BJ (cell line): ENCODE data around the gene PNRC2. TPM values are rescaled to one million over a fixed set of nuclear protein-coding genes. Genes with fewer than 3 reads are reported as not detected.

ENCODE experiments used
- CTCF ChIA-PET: fragments of 350-600 bp; formaldehyde crosslinking; extraction: SDS; loops from one replicate; lab custom pipeline; 2021; ENCODE audit warnings: antibody characterized with exemption, inconsistent platforms; lab: Yijun Ruan, JAX
- POLR2A ChIA-PET: fragments of 300-600 bp; sonication (Branson Sonifier 250); formaldehyde crosslinking; extraction: SDS; loops from one replicate; lab custom pipeline; 2021; ENCODE audit warnings: antibody characterized with exemption; lab: Charles Lee
- DNase-seq: peaks from one replicate; pipeline ENCODE4 v3.0.0-alpha.2; 2011; ENCODE audit warnings: low read depth
- H3K27me3 ChIP-seq: 2 replicates; pipeline ENCODE4 v1.6.0; 2011; ENCODE audit warnings: low read length; ENCODE audit not compliant: control insufficient read depth, insufficient read depth
- H3K36me3 ChIP-seq: 2 replicates; pipeline ENCODE4 v1.5.1; 2011; ENCODE audit warnings: low read length; ENCODE audit not compliant: control insufficient read depth, insufficient read depth
- H3K4me3 ChIP-seq: 2 replicates; pipeline ENCODE4 v1.5.1; 2011; ENCODE audit warnings: low read depth, mild to moderate bottlenecking, control low read depth, low read length
- polyA plus RNA-seq: library from polyadenylated mRNA; depleted of rRNA; stranded (reverse); fragments of >200 nt; gene quantifications from 2 replicates; pipeline ENCODE4 v1.2.3, GENCODE V29; 2011
- TF ChIP-seq, protein P1 (sequence below): IDR thresholded peaks from 2 replicates; pipeline ENCODE4 v1.5.1; 2011; ENCODE audit warnings: low read depth, mild to moderate bottlenecking, control low read depth, inconsistent platforms, low read length, moderate library complexity; ENCODE audit not compliant: insufficient read depth

The PNRC2 gene
- polyA plus RNA-seq, 1 experiment: 30.0 TPM

GRCh38 chr1:23958810-23959460 is 693 bp upstream of the PNRC2 start:
- Histone ChIP-seq H3K4me3 (peak overlapping the region; percentile 85), H3K36me3 (no peaks in the 10 kb centered on the region), H3K27me3 (no peaks in the 10 kb centered on the region)
- TF ChIP-seq, protein P1, sequence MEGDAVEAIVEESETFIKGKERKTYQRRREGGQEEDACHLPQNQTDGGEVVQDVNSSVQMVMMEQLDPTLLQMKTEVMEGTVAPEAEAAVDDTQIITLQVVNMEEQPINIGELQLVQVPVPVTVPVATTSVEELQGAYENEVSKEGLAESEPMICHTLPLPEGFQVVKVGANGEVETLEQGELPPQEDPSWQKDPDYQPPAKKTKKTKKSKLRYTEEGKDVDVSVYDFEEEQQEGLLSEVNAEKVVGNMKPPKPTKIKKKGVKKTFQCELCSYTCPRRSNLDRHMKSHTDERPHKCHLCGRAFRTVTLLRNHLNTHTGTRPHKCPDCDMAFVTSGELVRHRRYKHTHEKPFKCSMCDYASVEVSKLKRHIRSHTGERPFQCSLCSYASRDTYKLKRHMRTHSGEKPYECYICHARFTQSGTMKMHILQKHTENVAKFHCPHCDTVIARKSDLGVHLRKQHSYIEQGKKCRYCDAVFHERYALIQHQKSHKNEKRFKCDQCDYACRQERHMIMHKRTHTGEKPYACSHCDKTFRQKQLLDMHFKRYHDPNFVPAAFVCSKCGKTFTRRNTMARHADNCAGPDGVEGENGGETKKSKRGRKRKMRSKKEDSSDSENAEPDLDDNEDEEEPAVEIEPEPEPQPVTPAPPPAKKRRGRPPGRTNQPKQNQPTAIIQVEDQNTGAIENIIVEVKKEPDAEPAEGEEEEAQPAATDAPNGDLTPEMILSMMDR: peak; percentile 36
- ChIA-PET CTCF (interaction anchor here (0.6 to 1.0 kb wide), 2 partner anchors 21 to 240 kb away, joined by 3 to 5 read pairs; partner anchors contain the start of gene SRSF10), POLR2A (no interaction called here)
- DNase-seq: peak; percentile 60

DNA sequence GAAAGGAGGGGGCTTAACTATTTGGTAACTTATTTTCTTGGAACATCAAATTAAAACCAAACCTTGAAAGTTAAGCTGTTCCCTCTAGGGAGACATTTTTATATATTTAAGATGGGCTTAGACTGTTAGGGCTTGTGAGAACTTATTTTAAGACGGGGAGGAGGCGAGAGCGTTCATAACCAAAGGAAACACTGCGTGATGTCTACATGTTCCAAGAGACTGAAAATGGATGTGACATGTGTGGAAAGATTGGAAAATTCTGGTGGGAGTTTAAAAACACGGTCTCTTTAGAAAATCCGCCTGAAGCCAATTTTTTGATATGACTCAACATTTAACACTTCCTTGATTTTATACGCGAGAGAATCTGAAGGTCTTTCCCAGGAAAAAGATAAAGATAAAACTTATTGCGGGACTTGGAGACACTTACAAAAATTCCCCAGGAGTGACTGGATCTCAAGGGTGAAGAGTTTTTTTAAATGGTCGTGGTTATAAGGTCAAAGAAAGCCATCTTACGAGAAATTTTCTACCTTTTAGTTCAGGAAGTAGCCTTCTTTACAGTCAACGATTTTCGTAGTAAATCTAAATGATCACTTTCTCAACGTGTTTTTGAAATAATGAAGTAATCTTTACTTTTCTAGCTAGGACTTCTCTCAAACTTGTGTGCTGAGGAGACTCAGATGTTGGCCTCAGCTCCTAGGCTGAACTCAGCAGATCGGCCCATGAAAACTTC is 828 bp downstream of the PNRC2 start:
- no peak for DNase-seq
- POLR2A ChIA-PET: interaction anchor here (0.5 to 0.7 kb wide), 3 partner anchors 121 to 789 kb away, joined by 3 to 4 read pairs (median 3); partner anchors contain the start of gene HMGCL
- TF ChIP-seq, protein P1: no peak
- H3K27me3 ChIP-seq: no peaks in the 10 kb centered on the region
- H3K36me3 ChIP-seq: no peaks in the 10 kb centered on the region
- peak overlapping the region; percentile 85 for H3K4me3 ChIP-seq
- CTCF ChIA-PET: interaction anchor here (2.1 kb wide), 1 partner anchor 67 kb away, joined by 11 read pairs; no protein-coding TSS in a partner anchor

DNA sequence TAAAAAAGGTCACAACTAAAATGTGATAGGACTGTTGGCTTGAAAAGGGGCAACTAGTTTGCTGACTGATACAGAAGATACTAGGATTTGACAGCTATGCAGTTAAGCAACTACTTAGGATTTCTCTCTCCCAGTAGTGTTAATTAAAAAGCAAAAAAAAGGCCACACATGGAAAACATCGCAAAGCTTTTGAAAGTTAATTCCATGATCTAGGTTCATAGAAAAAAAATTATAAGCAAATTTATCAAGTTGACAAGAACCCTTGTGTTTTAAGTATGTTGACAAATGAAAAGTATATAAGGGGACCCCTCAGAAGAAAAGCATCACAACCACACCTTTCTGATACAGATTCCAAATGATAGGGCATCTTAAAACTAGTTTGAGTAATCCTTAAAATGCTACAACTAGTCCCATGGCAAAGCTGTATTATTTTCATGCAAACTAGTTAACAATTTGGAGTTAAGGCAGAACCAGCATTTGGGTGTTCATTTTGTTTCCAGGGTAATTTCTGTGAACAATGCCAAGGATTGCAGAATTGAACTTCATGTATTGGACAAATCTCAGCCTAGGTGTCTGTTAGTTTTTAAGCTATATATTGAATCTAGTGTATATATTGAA is 4.1 kb downstream of the PNRC2 start:
- DNase-seq: no peak
- POLR2A ChIA-PET: interaction anchor here (0.8 kb wide), 1 partner anchor 40 kb away, joined by 3 read pairs; no protein-coding TSS in a partner anchor
- TF ChIP-seq, protein P1: no peak
- CTCF ChIA-PET: interaction anchor here (1.2 to 2.7 kb wide), 3 partner anchors 64 to 154 kb away, joined by 3 to 13 read pairs (median 4); no protein-coding TSS in a partner anchor
- Histone ChIP-seq H3K27me3 (no peaks in the 10 kb centered on the region), H3K36me3 (peaks cover 2% of the 10 kb centered on the region), H3K4me3 (no peak overlapping the region)

DNA sequence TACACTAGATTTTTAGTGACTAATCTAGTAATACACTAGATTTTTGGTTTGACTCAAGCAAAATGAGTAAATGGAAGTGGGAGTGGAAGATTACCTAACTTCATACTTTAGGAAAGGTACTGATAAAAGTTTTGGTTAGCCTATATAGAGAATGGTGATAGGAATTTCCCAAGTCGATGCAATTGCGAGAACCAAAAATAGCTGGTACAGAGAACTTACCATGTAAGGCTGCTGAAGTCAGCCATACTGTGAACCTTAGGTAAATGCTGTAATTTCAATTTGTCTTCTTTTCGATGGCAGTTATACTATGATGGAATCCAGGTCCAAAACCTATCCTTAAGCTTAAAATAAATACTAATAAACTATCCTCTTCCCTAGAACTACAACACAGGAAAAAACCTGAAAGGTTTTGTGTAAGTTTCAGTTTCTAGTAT is 4.6 kb downstream of the PNRC2 start:
- H3K4me3 ChIP-seq: no peak overlapping the region
- H3K27me3 ChIP-seq: no peaks in the 10 kb centered on the region
- DNase-seq: no peak
- peaks cover 2% of the 10 kb centered on the region for H3K36me3 ChIP-seq
- ChIA-PET CTCF (interaction anchor here (1.2 to 2.7 kb wide), 3 partner anchors 64 to 154 kb away, joined by 3 to 13 read pairs (median 4); no protein-coding TSS in a partner anchor), POLR2A (no interaction called here)
- TF ChIP-seq, protein P1: no peak
